ENCODE results near the gene PRELP. TPM values are rescaled to one million over a fixed set of nuclear protein-coding genes. Genes with fewer than 3 reads are reported as not detected.

The PRELP gene
- polyA plus RNA-seq, 1 experiment: 3.9 TPM

- H3K27me3 ChIP-seq (ENCODE audit: control insufficient read depth, insufficient read depth, low read length): no peaks in the 10 kb centered on the region
- TF ChIP-seq CTCF (IDR thresholded peaks at IDR 0.05; ENCODE audit: insufficient read depth, low read depth, low read length): no peak
- no peak overlapping the region for H3K4me3 ChIP-seq (ENCODE audit: low read depth, low read length)
- ChIA-PET POLR2A (interaction anchor here (0.6 kb wide), 1 partner anchor 9 kb away, joined by 3 read pairs; no protein-coding TSS in a partner anchor), CTCF (interaction anchor here (0.7 to 2.2 kb wide), 10 partner anchors 8 to 252 kb away, joined by 3 to 14 read pairs (median 3); no protein-coding TSS in a partner anchor)
- no peaks in the 10 kb centered on the region for H3K36me3 ChIP-seq (ENCODE audit: control insufficient read depth, insufficient read depth, low read length)
- no peak for DNase-seq (ENCODE audit: low read depth)
These were observed 25.6 kb upstream of the PRELP start for GRCh38 chr1:203450001-203450400.

GRCh38 chr1:203450479-203451149 lies 25.0 kb upstream of the PRELP start:
- 0 out of 2 replicates have a peak, but pooled peaks have one; percentile 2 for TF ChIP-seq CTCF (IDR thresholded peaks at IDR 0.05; ENCODE audit: insufficient read depth, low read depth, low read length)
- ChIA-PET POLR2A (no interaction called here), CTCF (interaction anchor here (0.7 to 2.2 kb wide), 11 partner anchors 9 to 252 kb away, joined by 3 to 14 read pairs (median 3); no protein-coding TSS in a partner anchor)

GRCh38 chr1:203451836-203452784 lies 23.5 kb upstream of the PRELP start:
- Histone ChIP-seq H3K36me3 (ENCODE audit: control insufficient read depth, insufficient read depth, low read length) (no peaks in the 10 kb centered on the region), H3K27me3 (ENCODE audit: control insufficient read depth, insufficient read depth, low read length) (no peaks in the 10 kb centered on the region), H3K4me3 (ENCODE audit: low read depth, low read length) (no peak overlapping the region)
- no peak for DNase-seq (ENCODE audit: low read depth)
- POLR2A ChIA-PET: no interaction called here
- no peak for TF ChIP-seq CTCF (IDR thresholded peaks at IDR 0.05; ENCODE audit: insufficient read depth, low read depth, low read length)
- CTCF ChIA-PET: interaction anchor here (1.0 to 2.1 kb wide), 5 partner anchors 11 to 36 kb away, joined by 3 to 10 read pairs (median 8); no protein-coding TSS in a partner anchor

More at GRCh38 chr1:203450479-203451149, 25.0 kb upstream of the PRELP start:
- no peak for DNase-seq (ENCODE audit: low read depth)
- H3K4me3 ChIP-seq (ENCODE audit: low read depth, low read length): no peak overlapping the region
- no peaks in the 10 kb centered on the region for H3K27me3 ChIP-seq (ENCODE audit: control insufficient read depth, insufficient read depth, low read length)
- no peaks in the 10 kb centered on the region for H3K36me3 ChIP-seq (ENCODE audit: control insufficient read depth, insufficient read depth, low read length)

- TF ChIP-seq CTCF (IDR thresholded peaks at IDR 0.05; ENCODE audit: insufficient read depth, low read depth, low read length): no peak
- POLR2A ChIA-PET: no interaction called here
- Histone ChIP-seq H3K36me3 (ENCODE audit: control insufficient read depth, insufficient read depth, low read length) (no peaks in the 10 kb centered on the region), H3K27me3 (ENCODE audit: control insufficient read depth, insufficient read depth, low read length) (no peaks in the 10 kb centered on the region), H3K4me3 (ENCODE audit: low read depth, low read length) (no peak overlapping the region)
- DNase-seq (ENCODE audit: low read depth): no peak
- CTCF ChIA-PET: interaction anchor here (1.0 to 2.1 kb wide), 4 partner anchors 10 to 34 kb away, joined by 3 to 10 read pairs (median 6); no protein-coding TSS in a partner anchor
These were observed 22.6 kb upstream of the PRELP start for GRCh38 chr1:203453016-203453415.

GRCh38 chr1:203453616-203454015 lies 22.0 kb upstream of the PRELP start:
- ChIA-PET CTCF (interaction anchor here (0.7 to 2.1 kb wide), 7 partner anchors 10 to 186 kb away, joined by 3 to 10 read pairs (median 5); no protein-coding TSS in a partner anchor), POLR2A (no interaction called here)
- no peak for TF ChIP-seq CTCF (IDR thresholded peaks at IDR 0.05; ENCODE audit: insufficient read depth, low read depth, low read length)
- Histone ChIP-seq H3K27me3 (ENCODE audit: control insufficient read depth, insufficient read depth, low read length) (no peaks in the 10 kb centered on the region), H3K4me3 (ENCODE audit: low read depth, low read length) (no peak overlapping the region), H3K36me3 (ENCODE audit: control insufficient read depth, insufficient read depth, low read length) (no peaks in the 10 kb centered on the region)
- no peak for DNase-seq (ENCODE audit: low read depth)
